ENCODE measurements around the gene IL31. TPM values are rescaled to one million over a fixed set of nuclear protein-coding genes. Genes with fewer than 3 reads are reported as not detected.

The IL31 gene
- total and polyA plus RNA-seq, 4 donors = not detected

GRCh38 chr12:122150127-122150681 lies 23.8 kb downstream of the IL31 start (continued):
- TF ChIP-seq YY1 (IDR thresholded peaks at IDR 0.05) = no peak
- TF ChIP-seq HNF4A (conservative IDR thresholded peaks at IDR 0.05) = no peak
- no peak for TF ChIP-seq FOXA1 (IDR thresholded peaks at IDR 0.05)
- no peak for TF ChIP-seq CTCF (IDR thresholded peaks at IDR 0.05; ENCODE audit: low read depth, low read length, missing input control)
- no peak for TF ChIP-seq GABPA (IDR thresholded peaks at IDR 0.05 in 1 of 2, conservative IDR thresholded peaks at IDR 0.05 in 1 of 2)

GRCh38 chr12:122148657-122149056 lies 25.4 kb downstream of the IL31 start:
- no peak overlapping the region for H3K9ac ChIP-seq (ENCODE audit: low read depth in 1 of 2, low read length in 2 of 2)
- no peak for DNase-seq (ENCODE audit: low spot score)

More at GRCh38 chr12:122148657-122149056, 25.4 kb downstream of the IL31 start:
- peaks cover 0 to 5% (median under 1%) of the 10 kb centered on the region in 4 donors for H3K36me3 ChIP-seq (ENCODE audit: control insufficient read depth in 4 of 4, insufficient read depth in 3 of 4, low read depth in 1 of 4, low read length in 3 of 4)
- WGBS = 62% methylated on average over 6 of the region's 6 CpGs
- no peaks in the 10 kb centered on the region for H3K9me3 ChIP-seq (ENCODE audit: control insufficient read depth in 4 of 4, low read length in 3 of 4)
- H3K27ac ChIP-seq (ENCODE audit: low read depth in 1 of 2, low read length in 2 of 2) = no peak overlapping the region
- no peaks in the 10 kb centered on the region for H3K27me3 ChIP-seq (ENCODE audit: control insufficient read depth in 4 of 4, insufficient read depth in 4 of 4, low read length in 3 of 4)
- no peaks in the 10 kb centered on the region for H3K4me1 ChIP-seq (ENCODE audit: control insufficient read depth in 4 of 4, insufficient read depth in 4 of 4, low read length in 3 of 4)
- H3K4me3 ChIP-seq (ENCODE audit: low read depth in 1 of 3, low read length in 3 of 3) = no peak overlapping the region
- no peak for TF ChIP-seq RXRA (IDR thresholded peaks at IDR 0.05)
- TF ChIP-seq YY1 (IDR thresholded peaks at IDR 0.05) = no peak
- no peak for TF ChIP-seq JUND (IDR thresholded peaks at IDR 0.05)
- no peak for TF ChIP-seq FOXA1 (IDR thresholded peaks at IDR 0.05)
- TF ChIP-seq HNF4G (IDR thresholded peaks at IDR 0.05) = no peak
- TF ChIP-seq CTCF (IDR thresholded peaks at IDR 0.05; ENCODE audit: low read depth, low read length, missing input control) = no peak
- TF ChIP-seq ATF3 (IDR thresholded peaks at IDR 0.05) = no peak
- no peak for TF ChIP-seq ZBTB33 (IDR thresholded peaks at IDR 0.05)
- TF ChIP-seq TAF1 (conservative IDR thresholded peaks at IDR 0.05) = no peak
- TF ChIP-seq EGR1 (IDR thresholded peaks at IDR 0.05; ENCODE audit: low read depth in 2 of 2) = no peak

Data from liver (tissue), 9 donors.